ENCODE results near the gene METTL1. TPM values are rescaled to one million over a fixed set of nuclear protein-coding genes. Genes with fewer than 3 reads are reported as not detected.

Gene METTL1
- total and polyA plus RNA-seq, 3 donors from 2014 or later: 16.7 to 28.8 (median 22.8) TPM

DNA sequence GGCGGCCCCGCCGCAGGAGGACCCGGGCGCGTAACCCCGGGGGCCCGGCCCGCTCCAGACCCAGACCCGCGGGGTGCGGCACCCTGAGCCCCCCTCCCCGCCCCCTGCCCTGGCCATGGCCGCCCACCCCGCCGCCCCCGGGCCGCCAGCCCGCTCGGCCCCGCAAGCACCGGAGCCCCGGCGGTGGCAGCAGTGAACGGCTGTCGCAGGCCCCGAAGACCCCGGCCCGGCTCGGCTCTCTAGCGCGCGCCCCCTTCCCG, 16.8 kb downstream of the METTL1 start:
- peak overlapping the region; percentile 70 to 71 for H3K4me3 ChIP-seq
- H3K36me3 ChIP-seq (ENCODE audit: low read depth, missing control alignments): no peaks in the 10 kb centered on the region
- H3K27me3 ChIP-seq: no peaks in the 10 kb centered on the region
- DNase-seq: no peak
- no peak overlapping the region for H3K27ac ChIP-seq
- peaks cover 27% of the 10 kb centered on the region for H3K4me1 ChIP-seq
- no peaks in the 10 kb centered on the region for H3K9me3 ChIP-seq
- intact Hi-C loops (cut with DNase I; ENCODE audit: low total_unique reads): no loop called here
- 0% methylated on average over 18 of the region's 34 CpGs; no CpG with 5 or more reads in 1 of the 2 donors for WGBS, 2 donors
- TF ChIP-seq, protein P1, sequence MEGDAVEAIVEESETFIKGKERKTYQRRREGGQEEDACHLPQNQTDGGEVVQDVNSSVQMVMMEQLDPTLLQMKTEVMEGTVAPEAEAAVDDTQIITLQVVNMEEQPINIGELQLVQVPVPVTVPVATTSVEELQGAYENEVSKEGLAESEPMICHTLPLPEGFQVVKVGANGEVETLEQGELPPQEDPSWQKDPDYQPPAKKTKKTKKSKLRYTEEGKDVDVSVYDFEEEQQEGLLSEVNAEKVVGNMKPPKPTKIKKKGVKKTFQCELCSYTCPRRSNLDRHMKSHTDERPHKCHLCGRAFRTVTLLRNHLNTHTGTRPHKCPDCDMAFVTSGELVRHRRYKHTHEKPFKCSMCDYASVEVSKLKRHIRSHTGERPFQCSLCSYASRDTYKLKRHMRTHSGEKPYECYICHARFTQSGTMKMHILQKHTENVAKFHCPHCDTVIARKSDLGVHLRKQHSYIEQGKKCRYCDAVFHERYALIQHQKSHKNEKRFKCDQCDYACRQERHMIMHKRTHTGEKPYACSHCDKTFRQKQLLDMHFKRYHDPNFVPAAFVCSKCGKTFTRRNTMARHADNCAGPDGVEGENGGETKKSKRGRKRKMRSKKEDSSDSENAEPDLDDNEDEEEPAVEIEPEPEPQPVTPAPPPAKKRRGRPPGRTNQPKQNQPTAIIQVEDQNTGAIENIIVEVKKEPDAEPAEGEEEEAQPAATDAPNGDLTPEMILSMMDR (IDR thresholded peaks at IDR 0.05): no peak
- no peak for TF ChIP-seq POLR2A (IDR thresholded peaks at IDR 0.05)

DNA sequence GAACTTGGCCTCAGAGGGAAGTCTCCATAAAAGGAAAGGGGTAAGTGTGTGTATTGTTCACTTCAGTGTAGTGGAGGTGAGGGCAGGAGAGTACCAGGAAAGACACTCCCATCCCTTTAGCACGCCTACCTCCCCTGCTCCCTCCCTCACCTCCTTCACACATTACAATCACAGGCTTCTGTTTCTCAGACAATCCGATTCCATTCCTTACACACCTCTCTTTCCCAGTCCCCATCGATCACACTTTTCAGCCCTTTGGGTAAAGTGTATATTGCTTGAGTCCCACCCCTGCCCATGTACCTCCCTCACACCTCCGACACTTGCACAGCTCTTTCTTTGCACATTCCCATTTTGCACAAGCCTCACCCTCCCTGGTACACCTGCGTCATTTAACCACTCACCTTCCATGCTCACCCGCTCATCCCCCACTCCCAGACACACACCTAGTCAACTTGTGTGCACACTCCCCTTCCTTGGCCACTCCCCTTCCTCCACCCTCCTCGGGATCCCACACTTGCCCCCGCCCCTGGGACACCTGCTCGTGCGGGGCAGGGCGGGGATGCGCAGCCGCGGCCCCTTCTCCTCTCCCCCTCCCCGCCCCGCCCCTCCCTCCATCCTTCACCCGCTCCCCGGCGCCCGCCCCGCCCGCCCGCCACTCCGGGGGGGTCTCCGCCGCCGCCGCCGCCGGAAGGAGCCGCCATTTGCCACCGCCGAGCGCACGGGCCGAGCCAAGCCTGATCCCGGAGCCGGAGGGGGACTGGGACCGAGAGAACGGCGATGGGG, 17.3 kb downstream of the METTL1 start, which contains the start of gene MARCHF9:
Gene MARCHF9, plus strand, starts transcription at position 693 of the 783 bp plus-strand sequence. CDS start 426 bp downstream, outside the sequence.
- intact Hi-C loops (cut with DNase I; ENCODE audit: low total_unique reads): no loop called here
- H3K27ac ChIP-seq: no peak within 1 kb of the TSS
- H3K4me1 ChIP-seq: peaks cover 27% of the 10 kb centered on the region
- peak within 1 kb of the TSS; percentile 70 to 71 for H3K4me3 ChIP-seq
- WGBS, 2 donors: 2% methylated on average over 14 to 17 of the region's 41 CpGs
- no peak for TF ChIP-seq POLR2A (IDR thresholded peaks at IDR 0.05)
- TF ChIP-seq, protein P1 (IDR thresholded peaks at IDR 0.05): no peak
- H3K36me3 ChIP-seq (ENCODE audit: low read depth, missing control alignments): no peaks in the 10 kb centered on the region
- H3K27me3 ChIP-seq: no peaks in the 10 kb centered on the region
- no peaks in the 10 kb centered on the region for H3K9me3 ChIP-seq
- DNase-seq: peak; percentile 80

DNA sequence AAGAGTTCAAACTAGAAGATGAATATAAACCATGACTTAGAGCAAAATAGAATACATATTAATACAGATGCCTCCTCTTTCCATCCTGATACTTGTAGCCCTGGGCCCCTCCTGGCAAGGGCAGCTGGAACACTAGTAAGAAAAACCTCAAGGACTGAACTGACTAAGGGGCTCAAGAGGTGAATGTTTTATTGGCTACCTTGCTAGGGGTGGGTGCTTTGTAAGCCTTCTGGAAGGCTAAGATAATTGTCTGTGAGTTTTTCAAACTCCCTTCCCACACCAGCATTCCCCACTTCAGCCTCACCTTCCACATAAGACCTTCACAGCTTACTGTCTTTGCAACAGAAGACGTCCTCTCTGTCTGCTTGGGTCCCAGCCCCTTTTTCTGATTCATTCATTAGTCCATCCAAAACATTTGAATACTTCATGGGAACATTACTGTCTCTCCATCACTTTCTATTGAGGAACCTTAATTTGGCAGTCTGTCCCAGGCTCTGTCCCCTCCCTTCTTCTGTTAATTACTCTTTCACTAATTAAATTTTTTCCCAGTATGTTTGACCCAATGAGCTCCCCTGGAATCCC, 18.1 kb downstream of the METTL1 start:
- H3K9me3 ChIP-seq: no peaks in the 10 kb centered on the region
- WGBS, 2 donors: 0 to 13% methylated on average over 1 of the region's 1 CpG
- peaks cover 2% of the 10 kb centered on the region for H3K36me3 ChIP-seq (ENCODE audit: low read depth, missing control alignments)
- no peaks in the 10 kb centered on the region for H3K27me3 ChIP-seq
- peaks cover 27% of the 10 kb centered on the region for H3K4me1 ChIP-seq
- intact Hi-C loops (cut with DNase I; ENCODE audit: low total_unique reads): no loop called here
- no peak for DNase-seq
- H3K27ac ChIP-seq: no peak overlapping the region
- no peak for TF ChIP-seq POLR2A (IDR thresholded peaks at IDR 0.05)
- TF ChIP-seq, protein P1 (IDR thresholded peaks at IDR 0.05): no peak
- H3K4me3 ChIP-seq: no peak overlapping the region

DNA sequence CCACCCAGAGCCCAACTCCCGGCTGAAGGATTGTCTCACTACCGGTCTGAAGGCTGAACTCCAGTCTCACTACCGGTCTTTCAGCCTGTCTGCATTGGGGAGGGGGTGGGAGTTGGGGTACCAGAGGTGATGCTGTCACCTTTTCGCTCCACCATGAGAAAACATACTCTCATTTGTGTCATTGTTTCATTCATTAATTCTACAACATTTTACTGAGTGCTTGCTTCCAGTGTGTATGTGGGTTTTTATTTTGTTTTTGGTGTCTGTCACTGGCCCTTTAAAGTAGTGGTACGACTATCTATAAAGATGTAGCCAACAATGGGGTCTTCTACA, 19.3 kb downstream of the METTL1 start:
- Histone ChIP-seq H3K4me3 (peak overlapping the region; percentile 70 to 80), H3K9me3 (no peaks in the 10 kb centered on the region), H3K4me1 (peaks cover 27% of the 10 kb centered on the region), H3K27me3 (no peaks in the 10 kb centered on the region), H3K36me3 (ENCODE audit: low read depth, missing control alignments) (peaks cover 6% of the 10 kb centered on the region), H3K27ac (peak overlapping the region in 1 of 2 donors; percentile 87)
- no peak for DNase-seq
- intact Hi-C loops (cut with DNase I; ENCODE audit: low total_unique reads): no loop called here
- 1 to 4% methylated on average over 5 of the region's 5 CpGs for WGBS, 2 donors
- TF ChIP-seq POLR2A (IDR thresholded peaks at IDR 0.05): no peak
- TF ChIP-seq, protein P1 (IDR thresholded peaks at IDR 0.05): no peak
